Mucosa of rectum (tissue), 2 donors: ENCODE data around the gene AP5S1.
A peak's percentile ranks its signal among the peaks of the same experiment; 100 is the strongest.
"Not testable (repeated sequence)": the region's sequence is repeated elsewhere in the genome, so short reads cannot be mapped to it uniquely, and the experiment has no call there.

Source experiments
- H3K27ac ChIP-seq, 2 donors: one replicate each; pipeline ENCODE4 v1.7.0; 2013; ENCODE audit warnings: inconsistent platforms in 2 of 2, low read depth in 2 of 2, low read length in 2 of 2
- H3K27me3 ChIP-seq, 2 donors: one replicate each; pipeline ENCODE4 v1.7.0; 2013; ENCODE audit warnings: low read length in 2 of 2; ENCODE audit not compliant: control insufficient read depth in 2 of 2, insufficient read depth in 2 of 2
- H3K36me3 ChIP-seq, 2 donors: one replicate each; pipeline ENCODE4 v1.7.0; 2013; ENCODE audit warnings: low read length in 2 of 2; ENCODE audit not compliant: control insufficient read depth in 2 of 2, insufficient read depth in 2 of 2
- H3K4me1 ChIP-seq, 2 donors: one replicate each; pipeline ENCODE4 v1.7.0; 2013; ENCODE audit warnings: low read length in 2 of 2, mild to moderate bottlenecking in 1 of 2; ENCODE audit not compliant: control insufficient read depth in 2 of 2, insufficient read depth in 2 of 2
- H3K4me3 ChIP-seq, 2 donors: one replicate each; pipeline ENCODE4 v1.7.0; 2013; ENCODE audit warnings: low read length in 2 of 2
- H3K9ac ChIP-seq, 2 donors: one replicate each; pipeline ENCODE4 v1.7.0; 2013; ENCODE audit warnings: low read length in 2 of 2, low read depth in 1 of 2, mild to moderate bottlenecking in 1 of 2
- H3K9me3 ChIP-seq, 2 donors: one replicate each; pipeline ENCODE4 v1.7.0; 2013; ENCODE audit warnings: low read length in 2 of 2; ENCODE audit not compliant: control insufficient read depth in 2 of 2
- donor health status: healthy.
- donor health status: Normal muscosa, but diverticular disease.

Gene AP5S1

GRCh38 chr20:3789201-3789600 is 31.1 kb upstream of the AP5S1 start:
- not testable (repeated sequence) for H3K9me3 ChIP-seq, H3K27ac ChIP-seq, H3K9ac ChIP-seq, H3K27me3 ChIP-seq, H3K36me3 ChIP-seq, H3K4me3 ChIP-seq
- H3K4me1 ChIP-seq, result peaks cover 16 to 30% of the 10 kb centered on the region in 2 donors

- H3K27ac ChIP-seq, result not testable (repeated sequence)
These were observed 26.2 kb upstream of the AP5S1 start for GRCh38 chr20:3794168-3794567.

GRCh38 chr20:3794701-3795420 is 25.5 kb upstream of the AP5S1 start:
- Histone ChIP-seq H3K27me3 (no peaks in the 10 kb centered on the region), H3K4me3 (peak overlapping the region in 1 of 2 donors; percentile 87), H3K27ac (peak overlapping the region; percentile 91 to 98), H3K36me3 (no peaks in the 10 kb centered on the region), H3K9ac (peak overlapping the region; percentile 85 to 95), H3K4me1 (peaks cover 38 to 39% of the 10 kb centered on the region in 2 donors), H3K9me3 (no peaks in the 10 kb centered on the region)

More at GRCh38 chr20:3794168-3794567, 26.2 kb upstream of the AP5S1 start:
- not testable (repeated sequence) for H3K9me3 ChIP-seq, H3K9ac ChIP-seq, H3K4me3 ChIP-seq, H3K36me3 ChIP-seq, H3K27me3 ChIP-seq
- peaks cover 31 to 33% of the 10 kb centered on the region in 2 donors for H3K4me1 ChIP-seq

GRCh38 chr20:3795511-3796468 is 24.6 kb upstream of the AP5S1 start, which contains the start of gene CDC25B:
TSS of gene CDC25B (plus strand) at chr20:3796310. CDS start at chr20:3796532, 222 bp downstream.
- peak within 1 kb of the TSS; percentile 79 to 87 for H3K4me3 ChIP-seq
- H3K4me1 ChIP-seq, result peaks cover 45 to 46% of the 10 kb centered on the region in 2 donors
- peak within 1 kb of the TSS; percentile 85 to 95 for H3K9ac ChIP-seq
- H3K27ac ChIP-seq, result peak within 1 kb of the TSS; percentile 91 to 98
- H3K9me3 ChIP-seq, result no peaks in the 10 kb centered on the region
- no peaks in the 10 kb centered on the region for H3K36me3 ChIP-seq
- no peaks in the 10 kb centered on the region for H3K27me3 ChIP-seq

- no peaks in the 10 kb centered on the region for H3K9me3 ChIP-seq
- peak overlapping the region; percentile 27 to 63 for H3K9ac ChIP-seq
- H3K4me1 ChIP-seq, result peaks cover 45 to 47% of the 10 kb centered on the region in 2 donors
- peak overlapping the region in 1 of 2 donors; percentile 98 for H3K27ac ChIP-seq
- peak overlapping the region; percentile 71 to 79 for H3K4me3 ChIP-seq
- H3K27me3 ChIP-seq, result no peaks in the 10 kb centered on the region
- H3K36me3 ChIP-seq, result peaks cover 5 to 6% of the 10 kb centered on the region in 2 donors
These were observed 23.7 kb upstream of the AP5S1 start for GRCh38 chr20:3796477-3797225.

GRCh38 chr20:3797226-3797545 is 23.2 kb upstream of the AP5S1 start:
- Histone ChIP-seq H3K36me3 (peaks cover 5 to 12% of the 10 kb centered on the region in 2 donors), H3K4me1 (peaks cover 45 to 47% of the 10 kb centered on the region in 2 donors), H3K27me3 (no peaks in the 10 kb centered on the region), H3K27ac (peak overlapping the region in 1 of 2 donors; percentile 62), H3K9me3 (no peaks in the 10 kb centered on the region), H3K9ac (peak overlapping the region; percentile 2 to 27), H3K4me3 (peak overlapping the region; percentile 71 to 79)

- H3K4me3 ChIP-seq, result peak overlapping the region; percentile 71 to 79
- H3K27me3 ChIP-seq, result no peaks in the 10 kb centered on the region
- H3K9ac ChIP-seq, result peak overlapping the region; percentile 6 to 19
- H3K27ac ChIP-seq, result peak overlapping the region; percentile 39 to 62
- peaks cover 11 to 15% of the 10 kb centered on the region in 2 donors for H3K36me3 ChIP-seq
- H3K4me1 ChIP-seq, result peaks cover 45 to 47% of the 10 kb centered on the region in 2 donors
- H3K9me3 ChIP-seq, result no peaks in the 10 kb centered on the region
These were observed 22.6 kb upstream of the AP5S1 start for GRCh38 chr20:3797592-3798372.

- Histone ChIP-seq H3K9me3 (no peaks in the 10 kb centered on the region), H3K27me3 (no peaks in the 10 kb centered on the region), H3K4me1 (peaks cover 45 to 47% of the 10 kb centered on the region in 2 donors), H3K27ac (peak overlapping the region; percentile 39 to 62), H3K9ac (peak overlapping the region in 1 of 2 donors; percentile 6), H3K36me3 (peaks cover 17 to 18% of the 10 kb centered on the region in 2 donors), H3K4me3 (peak overlapping the region in 1 of 2 donors; percentile 71)
These were observed 22.0 kb upstream of the AP5S1 start for GRCh38 chr20:3798373-3798768.

- Histone ChIP-seq H3K27me3 (no peaks in the 10 kb centered on the region), H3K4me3 (no peak overlapping the region), H3K9ac (no peak overlapping the region), H3K36me3 (peaks cover 22 to 23% of the 10 kb centered on the region in 2 donors), H3K27ac (peak overlapping the region; percentile 42 to 62), H3K9me3 (no peaks in the 10 kb centered on the region), H3K4me1 (peaks cover 45 to 47% of the 10 kb centered on the region in 2 donors)
These were observed 21.5 kb upstream of the AP5S1 start for GRCh38 chr20:3798908-3799248.
